Motor neuron (in vitro differentiated cells): ENCODE data around the gene EIF5. TPM values are rescaled to one million over a fixed set of nuclear protein-coding genes. Genes with fewer than 3 reads are reported as not detected.
A peak's percentile ranks its signal among the peaks of the same experiment; 100 is the strongest.

Experiments used
- ATAC-seq, 8 experiments: fragments of 200-7000 bp; cut with Tn5 transposase; replicated peaks in 6 of 8; 2 replicates each; pipeline ENCODE4 v1.8.0; 2021; ENCODE audit warnings: mild to moderate bottlenecking in 8 of 8, moderate library complexity in 8 of 8
- H3K27ac ChIP-seq, 2 donors: fragments of 250-450 bp; sonication (Bioruptor Pico); 2 replicates each; pipeline ENCODE4 v1.9.0; 2021; ENCODE audit warnings: antibody characterized with exemption in 2 of 2, mild to moderate bottlenecking in 2 of 2, moderate library complexity in 1 of 2
- H3K4me1 ChIP-seq, 2 donors: fragments of 250-450 bp; sonication (Bioruptor Pico); replicated peaks in 1 of 2; 2 replicates each; pipeline ENCODE4 v1.6.1; 2021; ENCODE audit warnings: antibody characterized with exemption in 2 of 2, mild to moderate bottlenecking in 2 of 2, moderate library complexity in 1 of 2
- H3K4me3 ChIP-seq, 5 donors: fragments of 250-450 bp; sonication (Bioruptor Pico); 2 replicates each; pipeline ENCODE4 v1.9.0; 2021; ENCODE audit warnings: antibody characterized with exemption in 5 of 5, mild to moderate bottlenecking in 5 of 5, moderate library complexity in 4 of 5
- WGBS, 10 experiments: fragments of 450-650 bp; shearing (Covaris generic); methylation state at CpG; one replicate each; pipeline ENCODE4 v1.0.0; 2022; 5-methylcytosine and 5-hydroxymethylcytosine counted together
- in situ Hi-C, 9 experiments: fragments of 400-800 bp; cut with MboI; loops; one replicate each; pipeline ENCODE4 v1.15.0; 2021; ENCODE audit warnings: low sequenced_read_pairs in 9 of 9, low pct_unique_long_range_greater_than_20kb in 2 of 9; ENCODE audit not compliant: unreplicated experiment in 9 of 9
- total RNA-seq, 8 experiments: library from RNA; unstranded; fragments of 300-600 nt; gene quantifications; 2 replicates each; pipeline versions ENCODE4 v1.2.3 to v1.2.4, GENCODE V29; 2022

EIF5 gene
- total RNA-seq, 8 experiments from 2014 or later: 86.5 to 192 (median 139) TPM

GRCh38 chr14:103314496-103315277 lies 19.4 kb upstream of the EIF5 start:
- in situ Hi-C loops: no loop called here
- Histone ChIP-seq H3K4me1 (no peaks in the 10 kb centered on the region), H3K27ac (no peak overlapping the region), H3K4me3 (no peak overlapping the region)
- ATAC-seq: no peak
- 59 to 100% (median 79%) methylated on average over 1 to 8 of the region's 13 CpGs for WGBS, 10 experiments

- Histone ChIP-seq H3K4me3 (no peak overlapping the region), H3K27ac (no peak overlapping the region), H3K4me1 (no peaks in the 10 kb centered on the region)
- peak in 3 of 8 experiments; percentile 40 to 68 (median 62) for ATAC-seq
- in situ Hi-C loops: no loop called here
- 13 to 89% (median 81%) methylated on average over 3 to 6 of the region's 14 CpGs; no CpG with 5 or more reads in 4 of the 10 experiments for WGBS, 10 experiments
These were observed 18.6 kb upstream of the EIF5 start for GRCh38 chr14:103315351-103315911.

- no peaks in the 10 kb centered on the region for H3K4me1 ChIP-seq
- no peak overlapping the region for H3K4me3 ChIP-seq
- in situ Hi-C loops: no loop called here
- 74 to 83% methylated on average over 3 to 5 of the region's 11 CpGs; no CpG with 5 or more reads in 8 of the 10 experiments for WGBS, 10 experiments
- ATAC-seq: peak in 1 of 8 experiments; percentile 20
- no peak overlapping the region for H3K27ac ChIP-seq
These were observed 18.1 kb upstream of the EIF5 start for GRCh38 chr14:103315941-103316340.

- H3K4me3 ChIP-seq: no peak overlapping the region
- no peak for ATAC-seq
- in situ Hi-C loops: no loop called here
- H3K27ac ChIP-seq: no peak overlapping the region
- WGBS, 10 experiments: 83 to 100% methylated on average over 1 to 7 of the region's 16 CpGs; no CpG with 5 or more reads in 8 of the 10 experiments
- H3K4me1 ChIP-seq: no peaks in the 10 kb centered on the region
These were observed 17.3 kb upstream of the EIF5 start for GRCh38 chr14:103316721-103317121.

GRCh38 chr14:103317251-103317650 lies 16.8 kb upstream of the EIF5 start:
- 0 to 73% (median 57%) methylated on average over 1 to 3 of the region's 9 CpGs; no CpG with 5 or more reads in 4 of the 10 experiments for WGBS, 10 experiments
- H3K4me1 ChIP-seq: no peaks in the 10 kb centered on the region
- no peak for ATAC-seq
- no peak overlapping the region for H3K4me3 ChIP-seq
- in situ Hi-C loops: no loop called here
- no peak overlapping the region for H3K27ac ChIP-seq

GRCh38 chr14:103317976-103318580 lies 16.0 kb upstream of the EIF5 start:
- in situ Hi-C loops: no loop called here
- Histone ChIP-seq H3K4me3 (no peak overlapping the region), H3K27ac (no peak overlapping the region), H3K4me1 (no peaks in the 10 kb centered on the region)
- no peak for ATAC-seq
- WGBS, 10 experiments: 50 to 100% (median 78%) methylated on average over 1 to 7 of the region's 10 CpGs; no CpG with 5 or more reads in 2 of the 10 experiments

- WGBS, 10 experiments: 0 to 100% (median 87%) methylated on average over 1 to 3 of the region's 6 CpGs; no CpG with 5 or more reads in 4 of the 10 experiments
- Histone ChIP-seq H3K4me3 (no peak overlapping the region), H3K27ac (no peak overlapping the region), H3K4me1 (no peaks in the 10 kb centered on the region)
- ATAC-seq: no peak
- in situ Hi-C loops: no loop called here
These were observed 15.2 kb upstream of the EIF5 start for GRCh38 chr14:103318750-103319419.

- 13 to 90% (median 66%) methylated on average over 2 to 7 of the region's 7 CpGs; no CpG with 5 or more reads in 3 of the 10 experiments for whole genome bisulfite sequencing, 10 experiments
- Histone ChIP-seq H3K4me1 (no peaks in the 10 kb centered on the region), H3K27ac (no peak overlapping the region), H3K4me3 (no peak overlapping the region)
- ATAC-seq: no peak
- in situ Hi-C loops: no loop called here
These were observed 14.6 kb upstream of the EIF5 start for GRCh38 chr14:103319422-103319821.

GRCh38 chr14:103326078-103326477 lies 8.0 kb upstream of the EIF5 start:
- in situ Hi-C loops: no loop called here
- no peak overlapping the region for H3K4me3 ChIP-seq
- ATAC-seq: no peak
- WGBS, 10 experiments: 77 to 94% (median 80%) methylated on average over 1 to 3 of the region's 3 CpGs; no CpG with 5 or more reads in 6 of the 10 experiments
- no peak overlapping the region for H3K27ac ChIP-seq
- no peaks in the 10 kb centered on the region for H3K4me1 ChIP-seq

- 63 to 92% (median 76%) methylated on average over 1 to 5 of the region's 5 CpGs; no CpG with 5 or more reads in 5 of the 10 experiments for WGBS, 10 experiments
- Histone ChIP-seq H3K4me3 (no peak overlapping the region), H3K27ac (no peak overlapping the region), H3K4me1 (peaks cover 5 to 10% of the 10 kb centered on the region in 2 donors)
- in situ Hi-C loops: no loop called here
- ATAC-seq: no peak
These were observed 5.1 kb upstream of the EIF5 start for GRCh38 chr14:103328941-103329340.

- no peak for ATAC-seq
- Histone ChIP-seq H3K27ac (no peak overlapping the region), H3K4me3 (no peak overlapping the region), H3K4me1 (peaks cover 5 to 10% of the 10 kb centered on the region in 2 donors)
- in situ Hi-C loops: no loop called here
- 30 to 100% (median 67%) methylated on average over 2 to 11 of the region's 14 CpGs; no CpG with 5 or more reads in 2 of the 10 experiments for WGBS, 10 experiments
These were observed 4.4 kb upstream of the EIF5 start for GRCh38 chr14:103329401-103330347.

- H3K27ac ChIP-seq: no peak overlapping the region
- in situ Hi-C loops: no loop called here
- 0 to 97% (median 78%) methylated on average over 1 to 2 of the region's 2 CpGs for WGBS, 10 experiments
- H3K4me3 ChIP-seq: no peak overlapping the region
- peaks cover 7 to 11% of the 10 kb centered on the region in 2 donors for H3K4me1 ChIP-seq
- no peak for ATAC-seq
These were observed 3.5 kb upstream of the EIF5 start for GRCh38 chr14:103330536-103330935.
